ENCODE measurements around the gene CDC6.

The CDC6 gene

GRCh38 chr17:40247926-40248495 is 39.7 kb upstream of the CDC6 start:
- Mint-ChIP-seq H3K27me3 (ENCODE audit: low read depth, poor library complexity) (no peaks in the 10 kb centered on the region), H3K36me3 (ENCODE audit: low read depth) (peaks cover 25% of the 10 kb centered on the region), H3K4me3 (no peak overlapping the region)

GRCh38 chr17:40248507-40248906 is 39.2 kb upstream of the CDC6 start:
- H3K4me1 Mint-ChIP-seq, result peaks cover 18% of the 10 kb centered on the region
- H3K27me3 Mint-ChIP-seq (ENCODE audit: low read depth, poor library complexity), result no peaks in the 10 kb centered on the region
- H3K4me3 Mint-ChIP-seq, result no peak overlapping the region
- no peak for DNase-seq
- no peaks in the 10 kb centered on the region for H3K9me3 Mint-ChIP-seq
- peaks cover 29% of the 10 kb centered on the region for H3K36me3 Mint-ChIP-seq (ENCODE audit: low read depth)
- TF ChIP-seq CTCF (IDR thresholded peaks at IDR 0.05), result no peak
- peak overlapping the region; percentile 29 for H3K27ac Mint-ChIP-seq

More at GRCh38 chr17:40247926-40248495, 39.7 kb upstream of the CDC6 start:
- no peak for DNase-seq
- TF ChIP-seq CTCF (IDR thresholded peaks at IDR 0.05), result no peak
- no peak overlapping the region for H3K27ac Mint-ChIP-seq
- H3K9me3 Mint-ChIP-seq, result no peaks in the 10 kb centered on the region
- peaks cover 18% of the 10 kb centered on the region for H3K4me1 Mint-ChIP-seq

- DNase-seq, result no peak
- Mint-ChIP-seq H3K4me3 (no peak overlapping the region), H3K27ac (no peak overlapping the region), H3K27me3 (ENCODE audit: low read depth, poor library complexity) (no peaks in the 10 kb centered on the region), H3K9me3 (no peaks in the 10 kb centered on the region), H3K4me1 (peaks cover 18% of the 10 kb centered on the region), H3K36me3 (ENCODE audit: low read depth) (peaks cover 37% of the 10 kb centered on the region)
- no peak for TF ChIP-seq CTCF (IDR thresholded peaks at IDR 0.05)
These were observed 36.1 kb upstream of the CDC6 start for GRCh38 chr17:40251576-40251975.

GRCh38 chr17:40253565-40253964 is 34.1 kb upstream of the CDC6 start:
- H3K4me1 Mint-ChIP-seq, result peaks cover 18% of the 10 kb centered on the region
- TF ChIP-seq CTCF (IDR thresholded peaks at IDR 0.05), result no peak
- peaks cover 50% of the 10 kb centered on the region for H3K36me3 Mint-ChIP-seq (ENCODE audit: low read depth)
- no peaks in the 10 kb centered on the region for H3K27me3 Mint-ChIP-seq (ENCODE audit: low read depth, poor library complexity)
- DNase-seq, result no peak
- H3K9me3 Mint-ChIP-seq, result no peaks in the 10 kb centered on the region
- peak overlapping the region; percentile 94 for H3K27ac Mint-ChIP-seq
- no peak overlapping the region for H3K4me3 Mint-ChIP-seq

- no peak overlapping the region for H3K27ac Mint-ChIP-seq
- H3K9me3 Mint-ChIP-seq, result no peaks in the 10 kb centered on the region
- no peak for DNase-seq
- no peak for TF ChIP-seq CTCF (IDR thresholded peaks at IDR 0.05)
- H3K4me1 Mint-ChIP-seq, result no peaks in the 10 kb centered on the region
- H3K4me3 Mint-ChIP-seq, result no peak overlapping the region
- peaks cover 59% of the 10 kb centered on the region for H3K36me3 Mint-ChIP-seq (ENCODE audit: low read depth)
- no peaks in the 10 kb centered on the region for H3K27me3 Mint-ChIP-seq (ENCODE audit: low read depth, poor library complexity)
These were observed 28.2 kb upstream of the CDC6 start for GRCh38 chr17:40259505-40259904.

- Mint-ChIP-seq H3K27ac (no peak overlapping the region), H3K4me1 (no peaks in the 10 kb centered on the region), H3K27me3 (ENCODE audit: low read depth, poor library complexity) (no peaks in the 10 kb centered on the region), H3K4me3 (no peak overlapping the region), H3K36me3 (ENCODE audit: low read depth) (peaks cover 59% of the 10 kb centered on the region), H3K9me3 (no peaks in the 10 kb centered on the region)
- DNase-seq, result no peak
- TF ChIP-seq CTCF (IDR thresholded peaks at IDR 0.05), result no peak
These were observed 27.2 kb upstream of the CDC6 start for GRCh38 chr17:40260528-40260927.
